HG03135 (cell line): Measurements from ENCODE around the gene ZNF224.

Experiments used
- ATAC-seq: cut with Tn5 transposase; IDR thresholded peaks from one replicate; pipeline ENCODE4 v1.9.1; 2021; ENCODE audit warnings: mild to moderate bottlenecking, moderate library complexity; ENCODE audit not compliant: unreplicated experiment

ZNF224 gene

GRCh38 chr19:44093931-44094765 lies at the start of gene ZNF224:
TSS of gene ZNF224 (plus strand) at chr19:44094361. CDS start at chr19:44097874, 3,513 bp downstream.
- peak; percentile 84 for ATAC-seq

GRCh38 chr19:44050740-44051649 lies 43.2 kb upstream of the ZNF224 start:
- ATAC-seq = no peak

- ATAC-seq = no peak
Observed at GRCh38 chr19:44051650-44052402, 42.3 kb upstream of the ZNF224 start, which contains the start of gene ZNF223. TSS of gene ZNF223 (plus strand) at chr19:44052036. CDS start at chr19:44055177, 3,141 bp downstream.

- ATAC-seq = no peak
Observed at GRCh38 chr19:44055870-44056269, 38.3 kb upstream of the ZNF224 start.

- no peak for ATAC-seq
Observed at GRCh38 chr19:44059229-44059628, 34.9 kb upstream of the ZNF224 start.

- no peak for ATAC-seq
Observed at GRCh38 chr19:44061038-44061437, 33.1 kb upstream of the ZNF224 start.

- ATAC-seq = no peak
Observed at GRCh38 chr19:44066305-44066704, 27.9 kb upstream of the ZNF224 start.

- ATAC-seq = no peak
Observed at GRCh38 chr19:44069415-44069814, 24.7 kb upstream of the ZNF224 start.

GRCh38 chr19:44071824-44072542 lies 22.2 kb upstream of the ZNF224 start, which contains the start of gene ZNF284:
TSS of gene ZNF284 (plus strand) at chr19:44072159. CDS start at chr19:44076390, 4,231 bp downstream.
- ATAC-seq = peak; percentile 91

GRCh38 chr19:44072543-44073401 lies 21.4 kb upstream of the ZNF224 start:
- peak; percentile 14 for ATAC-seq

GRCh38 chr19:44076325-44076724 lies 17.8 kb upstream of the ZNF224 start:
- ATAC-seq = no peak

- ATAC-seq = no peak
Observed at GRCh38 chr19:44092108-44092507, 2.1 kb upstream of the ZNF224 start.

- no peak for ATAC-seq
Observed at GRCh38 chr19:44107751-44108150, 13.6 kb downstream of the ZNF224 start.

GRCh38 chr19:44109458-44109857 lies 15.3 kb downstream of the ZNF224 start:
- no peak for ATAC-seq

- no peak for ATAC-seq
Observed at GRCh38 chr19:44111910-44112463, 17.8 kb downstream of the ZNF224 start.

GRCh38 chr19:44112802-44113137 lies 18.6 kb downstream of the ZNF224 start:
- ATAC-seq = no peak

- ATAC-seq = peak; percentile 94
Observed at GRCh38 chr19:44113138-44113783, 19.1 kb downstream of the ZNF224 start, which contains the start of gene ZNF225. TSS of gene ZNF225 (plus strand) at chr19:44113399. CDS start at chr19:44115828, 2,429 bp downstream.

GRCh38 chr19:44113784-44114390 lies 19.7 kb downstream of the ZNF224 start:
- ATAC-seq = no peak
